GM21786 (cell line): ENCODE measurements around the gene LDLRAD3.

Experiments
- ATAC-seq: cut with Tn5 transposase; IDR thresholded peaks from one replicate; pipeline ENCODE4 v1.9.1; 2021; ENCODE audit not compliant: unreplicated experiment

Gene LDLRAD3

GRCh38 chr11:36014898-36015665 is 71.2 kb downstream of the LDLRAD3 start:
- no peak for ATAC-seq

GRCh38 chr11:36015799-36016198 is 71.9 kb downstream of the LDLRAD3 start:
- no peak for ATAC-seq

- ATAC-seq: no peak
Observed at GRCh38 chr11:36016263-36016662, 72.4 kb downstream of the LDLRAD3 start.

GRCh38 chr11:36016709-36017108 is 72.8 kb downstream of the LDLRAD3 start:
- no peak for ATAC-seq

GRCh38 chr11:36019005-36019596 is 75.2 kb downstream of the LDLRAD3 start:
- no peak for ATAC-seq

GRCh38 chr11:36019722-36020121 is 75.9 kb downstream of the LDLRAD3 start:
- no peak for ATAC-seq

GRCh38 chr11:36022882-36023281 is 79.0 kb downstream of the LDLRAD3 start:
- ATAC-seq: no peak

- ATAC-seq: no peak
Observed at GRCh38 chr11:36023922-36024321, 80.1 kb downstream of the LDLRAD3 start.

GRCh38 chr11:36024716-36025115 is 80.9 kb downstream of the LDLRAD3 start:
- ATAC-seq: no peak

GRCh38 chr11:36026315-36026968 is 82.6 kb downstream of the LDLRAD3 start:
- ATAC-seq: no peak

GRCh38 chr11:36027731-36028130 is 83.9 kb downstream of the LDLRAD3 start:
- no peak for ATAC-seq

GRCh38 chr11:36029616-36030015 is 85.8 kb downstream of the LDLRAD3 start:
- no peak for ATAC-seq

- ATAC-seq: no peak
Observed at GRCh38 chr11:36030731-36031281, 86.9 kb downstream of the LDLRAD3 start.

GRCh38 chr11:36033082-36033751 is 89.4 kb downstream of the LDLRAD3 start:
- no peak for ATAC-seq

GRCh38 chr11:36033936-36034335 is 90.1 kb downstream of the LDLRAD3 start:
- ATAC-seq: no peak

GRCh38 chr11:36034551-36035331 is 90.9 kb downstream of the LDLRAD3 start:
- ATAC-seq: no peak

GRCh38 chr11:36035454-36035853 is 91.6 kb downstream of the LDLRAD3 start:
- no peak for ATAC-seq

- no peak for ATAC-seq
Observed at GRCh38 chr11:36035999-36036398, 92.1 kb downstream of the LDLRAD3 start.

- ATAC-seq: no peak
Observed at GRCh38 chr11:36037031-36037430, 93.2 kb downstream of the LDLRAD3 start.

- ATAC-seq: no peak
Observed at GRCh38 chr11:36038541-36038940, 94.7 kb downstream of the LDLRAD3 start.

GRCh38 chr11:36039471-36039870 is 95.6 kb downstream of the LDLRAD3 start:
- no peak for ATAC-seq
